ENCODE data around the gene AGRN.

The AGRN gene

DNA sequence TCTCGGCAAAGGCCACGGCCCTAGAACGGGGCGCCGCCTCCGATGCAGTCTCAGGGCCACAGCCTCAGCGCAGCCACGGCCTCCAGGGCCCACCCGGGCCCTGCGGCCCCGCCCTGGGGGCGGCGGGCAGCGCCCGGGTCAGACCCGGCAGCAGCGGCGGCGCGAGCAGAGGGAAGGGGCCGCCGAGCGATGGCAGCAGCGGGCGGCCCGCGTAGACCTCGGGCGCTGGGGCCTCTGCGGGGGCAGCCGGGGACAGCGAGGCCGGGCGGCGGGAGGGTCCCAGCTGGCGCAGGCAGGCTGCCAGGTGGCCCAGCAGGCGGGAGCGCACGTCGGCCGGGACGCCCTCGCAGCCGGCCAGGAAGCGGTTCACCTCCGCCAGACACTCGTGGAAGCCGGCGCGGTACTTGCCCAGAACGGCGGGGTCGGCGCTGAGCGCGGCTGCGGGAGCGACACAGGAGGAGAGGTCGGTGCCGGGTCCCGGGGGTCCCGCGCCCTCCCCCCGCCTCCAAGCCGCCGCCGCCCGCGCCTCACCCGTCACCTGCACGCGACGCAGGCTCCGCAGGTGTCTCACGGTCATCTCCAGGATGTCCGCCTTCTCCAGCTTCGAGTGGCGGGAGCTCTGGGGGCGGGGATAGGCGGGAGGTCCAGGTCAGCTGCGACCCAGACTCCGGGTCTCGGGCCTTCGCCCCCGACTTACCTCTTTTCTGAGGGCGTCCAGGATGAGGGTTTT lies 20.8 kb upstream of the AGRN start:
- ChIA-PET POLR2A (interaction anchor here (0.6 to 2.5 kb wide), 11 partner anchors 9 to 292 kb away, joined by 3 to 14 read pairs (median 4); partner anchors contain the start of genes AGRN and PERM1), CTCF (no interaction called here)
- peak; percentile 37 for DNase-seq (ENCODE audit: extremely low spot score)
- TF ChIP-seq, protein P1, sequence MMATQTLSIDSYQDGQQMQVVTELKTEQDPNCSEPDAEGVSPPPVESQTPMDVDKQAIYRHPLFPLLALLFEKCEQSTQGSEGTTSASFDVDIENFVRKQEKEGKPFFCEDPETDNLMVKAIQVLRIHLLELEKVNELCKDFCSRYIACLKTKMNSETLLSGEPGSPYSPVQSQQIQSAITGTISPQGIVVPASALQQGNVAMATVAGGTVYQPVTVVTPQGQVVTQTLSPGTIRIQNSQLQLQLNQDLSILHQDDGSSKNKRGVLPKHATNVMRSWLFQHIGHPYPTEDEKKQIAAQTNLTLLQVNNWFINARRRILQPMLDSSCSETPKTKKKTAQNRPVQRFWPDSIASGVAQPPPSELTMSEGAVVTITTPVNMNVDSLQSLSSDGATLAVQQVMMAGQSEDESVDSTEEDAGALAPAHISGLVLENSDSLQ (IDR thresholded peaks at IDR 0.05), result no peak
- TF ChIP-seq NFRKB (IDR thresholded peaks at IDR 0.05), result no peak
- no peak for TF ChIP-seq FOXK2 (IDR thresholded peaks at IDR 0.05)
- peak; percentile 89 for TF ChIP-seq LEF1 (IDR thresholded peaks at IDR 0.05; ENCODE audit: borderline replicate concordance)
- TF ChIP-seq ARNT (IDR thresholded peaks at IDR 0.05), result no peak
- TF ChIP-seq TARDBP (IDR thresholded peaks at IDR 0.05), result no peak
- TF ChIP-seq L3MBTL2 (conservative IDR thresholded peaks at IDR 0.05), result no peak
- no peak for TF ChIP-seq HDGF (IDR thresholded peaks at IDR 0.05; ENCODE audit: borderline replicate concordance)

DNA sequence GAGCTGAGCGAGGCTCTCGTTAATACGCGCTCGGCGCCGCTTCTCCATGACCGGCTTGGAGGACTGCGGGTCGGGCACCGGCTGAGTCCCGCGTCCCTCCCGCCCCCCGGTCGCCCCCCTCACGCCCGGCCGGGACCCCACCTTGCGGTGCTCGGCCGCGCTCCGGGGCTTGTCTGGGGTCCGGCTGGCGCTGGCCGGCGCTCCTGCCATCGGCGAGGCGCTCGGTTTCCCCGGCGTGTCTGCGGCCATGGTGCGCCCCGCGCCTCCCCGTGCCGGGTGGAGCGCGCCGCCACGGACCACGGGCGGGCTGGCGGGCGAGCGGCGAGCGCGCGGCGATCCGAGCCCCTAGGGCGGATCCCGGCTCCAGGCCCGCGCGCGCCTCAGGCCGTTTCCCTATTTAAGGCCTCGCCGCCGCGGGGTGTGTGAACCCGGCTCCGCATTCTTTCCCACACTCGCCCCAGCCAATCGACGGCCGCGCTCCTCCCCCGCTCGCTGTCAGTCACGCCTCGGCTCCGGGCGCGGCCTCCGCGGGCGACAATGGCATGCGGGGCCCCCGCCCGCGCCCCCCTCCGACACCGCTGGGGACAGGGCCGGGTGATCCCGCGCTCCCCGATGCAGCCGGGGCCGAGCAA lies 20.1 kb upstream of the AGRN start, which contains the start of gene HES4:
HES4 (minus strand) TSS at position 373 of the 632 bp plus-strand sequence; CDS start at position 249, 124 bp downstream.
- CTCF ChIA-PET, result no interaction called here

DNA sequence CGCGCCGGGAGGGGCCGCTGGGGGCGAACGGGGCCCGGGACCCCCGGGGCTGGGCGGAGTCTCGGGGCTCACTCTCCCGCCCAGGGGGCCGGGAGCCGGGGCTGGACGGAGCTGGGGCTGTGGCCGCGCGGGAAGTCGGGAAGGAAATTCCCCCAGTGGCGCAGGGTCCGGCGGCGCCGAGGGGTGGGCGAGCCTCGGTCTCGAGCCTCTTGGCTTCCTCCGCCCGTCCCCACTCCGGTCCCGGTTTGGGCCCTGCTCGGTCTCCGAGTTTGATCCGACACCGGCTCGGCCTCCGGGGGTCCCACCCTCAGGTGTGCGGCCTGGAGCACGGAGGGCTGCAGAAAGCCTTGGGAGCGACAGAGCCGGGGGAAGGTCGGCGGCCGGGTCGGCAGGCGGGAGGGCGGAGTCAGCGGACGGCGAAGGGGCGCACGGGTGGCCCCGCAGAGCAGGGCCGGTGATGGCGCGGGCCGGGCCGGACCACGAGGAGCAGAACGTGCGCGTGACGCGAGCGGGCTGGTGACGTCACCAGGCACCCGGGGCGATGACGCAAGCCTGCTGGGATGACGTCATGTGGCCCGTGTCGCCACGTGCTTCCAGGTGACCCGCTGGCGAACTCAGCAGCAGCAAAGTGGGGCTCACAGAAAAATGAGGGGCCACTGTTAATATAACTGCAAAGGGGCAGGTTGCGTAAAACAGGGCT lies 19.4 kb upstream of the AGRN start:
- TF ChIP-seq L3MBTL2 (conservative IDR thresholded peaks at IDR 0.05) (peak; percentile 92), BHLHE40 (IDR thresholded peaks at IDR 0.05; ENCODE audit: borderline replicate concordance) (no peak), HDGF (IDR thresholded peaks at IDR 0.05; ENCODE audit: borderline replicate concordance) (no peak), FOXM1 (IDR thresholded peaks at IDR 0.05; ENCODE audit: borderline replicate concordance) (no peak), FOXK2 (IDR thresholded peaks at IDR 0.05) (no peak), CTBP1 (IDR thresholded peaks at IDR 0.05; ENCODE audit: borderline replicate concordance) (peak; percentile 88), ARNT (IDR thresholded peaks at IDR 0.05) (peak; percentile 62; the same call in 1 of the 2 replicates), NFRKB (IDR thresholded peaks at IDR 0.05) (no peak), FOXA1 (IDR thresholded peaks at IDR 0.05) (no peak), ZNF384 (IDR thresholded peaks at IDR 0.05) (no peak), LEF1 (IDR thresholded peaks at IDR 0.05; ENCODE audit: borderline replicate concordance) (peak; percentile 90), ELF4 (IDR thresholded peaks at IDR 0.05) (0 out of 2 replicates have a peak, but pooled peaks have one; percentile 25), SUZ12 (IDR thresholded peaks at IDR 0.05) (no peak), TARDBP (IDR thresholded peaks at IDR 0.05) (peak; percentile 95), SP1 (IDR thresholded peaks at IDR 0.05) (no peak)
- TF ChIP-seq, protein P1 (IDR thresholded peaks at IDR 0.05), result no peak
- ChIA-PET CTCF (interaction anchor here (0.6 to 1.0 kb wide), 2 partner anchors 16 to 58 kb away, joined by 3 read pairs; no protein-coding TSS in a partner anchor), POLR2A (interaction anchor here (0.6 to 2.6 kb wide), 12 partner anchors 13 to 79 kb away, joined by 3 to 9 read pairs (median 4); partner anchors contain the start of genes AGRN, ISG15 and PERM1)
- peak; percentile 88 for DNase-seq (ENCODE audit: extremely low spot score)

More for the DNA sequence above, 20.1 kb upstream of the AGRN start, which contains the start of gene HES4:
- POLR2A ChIA-PET, result interaction anchor here (0.6 to 2.6 kb wide), 9 partner anchors 14 to 291 kb away, joined by 3 to 9 read pairs (median 4); partner anchors contain the start of genes AGRN, ISG15 and PERM1
- TF ChIP-seq LEF1 (IDR thresholded peaks at IDR 0.05; ENCODE audit: borderline replicate concordance) (no peak; the same call in 1 of the 2 replicates), SP1 (IDR thresholded peaks at IDR 0.05) (no peak), HDGF (IDR thresholded peaks at IDR 0.05; ENCODE audit: borderline replicate concordance) (no peak), SUZ12 (IDR thresholded peaks at IDR 0.05) (no peak), FOXA1 (IDR thresholded peaks at IDR 0.05) (no peak), FOXM1 (IDR thresholded peaks at IDR 0.05; ENCODE audit: borderline replicate concordance) (peak; percentile 92), L3MBTL2 (conservative IDR thresholded peaks at IDR 0.05) (no peak), TARDBP (IDR thresholded peaks at IDR 0.05) (no peak), BHLHE40 (IDR thresholded peaks at IDR 0.05; ENCODE audit: borderline replicate concordance) (no peak), ARNT (IDR thresholded peaks at IDR 0.05) (peak; percentile 78), FOXK2 (IDR thresholded peaks at IDR 0.05) (no peak), ZNF384 (IDR thresholded peaks at IDR 0.05) (no peak), CTBP1 (IDR thresholded peaks at IDR 0.05; ENCODE audit: borderline replicate concordance) (0 out of 2 replicates have a peak, but pooled peaks have one; percentile 34), ELF4 (IDR thresholded peaks at IDR 0.05) (no peak), NFRKB (IDR thresholded peaks at IDR 0.05) (no peak)
- TF ChIP-seq, protein P1 (IDR thresholded peaks at IDR 0.05), result peak; percentile 97
- DNase-seq (ENCODE audit: extremely low spot score), result peak; percentile 85

DNA sequence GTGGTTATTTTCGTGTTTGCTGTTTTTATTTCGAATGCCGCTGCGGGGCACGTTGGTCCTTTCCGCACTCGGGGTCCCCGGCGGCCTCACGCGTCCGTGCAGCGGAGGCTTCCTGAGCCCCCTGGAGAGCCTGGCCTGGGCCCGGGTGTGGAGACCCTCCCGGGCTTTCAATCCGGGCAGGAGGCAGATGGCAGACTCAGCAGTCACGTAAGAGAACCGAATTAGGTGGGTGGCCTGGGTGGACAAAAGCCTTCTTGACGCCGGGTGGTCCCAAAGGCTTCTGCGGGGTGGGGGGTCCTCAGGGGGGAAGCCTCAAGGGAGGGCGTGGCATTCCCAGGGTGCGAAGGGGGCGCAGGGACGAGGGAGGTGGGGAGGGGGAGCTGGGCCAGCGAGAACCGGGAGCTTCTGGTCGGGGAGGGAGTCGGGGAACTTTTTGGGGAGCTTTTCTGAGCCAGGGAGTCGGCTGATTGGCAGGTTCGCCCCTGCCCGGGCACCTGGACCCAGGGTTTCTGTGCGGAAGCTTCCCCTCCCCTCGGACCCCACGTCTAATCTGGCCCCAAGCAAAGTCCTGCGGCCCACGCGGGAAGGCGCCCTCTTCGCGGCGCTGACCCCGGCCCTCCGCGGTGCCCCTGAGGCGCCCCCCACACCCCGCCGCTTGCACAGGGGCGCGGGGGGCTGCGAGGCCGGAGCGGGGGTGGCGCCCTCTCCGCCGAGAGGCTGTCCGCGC lies 18.7 kb upstream of the AGRN start:
- ChIA-PET POLR2A (interaction anchor here (0.9 to 2.6 kb wide), 9 partner anchors 12 to 78 kb away, joined by 3 to 12 read pairs (median 5); partner anchors contain the start of genes ISG15 and PERM1), CTCF (interaction anchor here (0.6 to 1.0 kb wide), 2 partner anchors 17 to 57 kb away, joined by 3 read pairs; no protein-coding TSS in a partner anchor)
- DNase-seq (ENCODE audit: extremely low spot score), result no peak
- TF ChIP-seq LEF1 (IDR thresholded peaks at IDR 0.05; ENCODE audit: borderline replicate concordance) (no peak), FOXM1 (IDR thresholded peaks at IDR 0.05; ENCODE audit: borderline replicate concordance) (no peak), SP1 (IDR thresholded peaks at IDR 0.05) (no peak), FOXA1 (IDR thresholded peaks at IDR 0.05) (no peak), L3MBTL2 (conservative IDR thresholded peaks at IDR 0.05) (peak; percentile 50; the same call in 1 of the 2 replicates), FOXK2 (IDR thresholded peaks at IDR 0.05) (no peak), ARNT (IDR thresholded peaks at IDR 0.05) (0 out of 2 replicates have a peak, but pooled peaks have one; percentile 1), HDGF (IDR thresholded peaks at IDR 0.05; ENCODE audit: borderline replicate concordance) (no peak), NFRKB (IDR thresholded peaks at IDR 0.05) (no peak), ZNF384 (IDR thresholded peaks at IDR 0.05) (no peak)
- TF ChIP-seq, protein P1 (IDR thresholded peaks at IDR 0.05), result peak; percentile 59
